ENCODE measurements around the gene SLC10A7. TPM values are rescaled to one million over a fixed set of nuclear protein-coding genes. Genes with fewer than 3 reads are reported as not detected.

SLC10A7 gene
- total and polyA plus RNA-seq, 10 donors: 1.8 to 33.2 (median 18.4) TPM

- intact Hi-C loops (cut with DNase I; ENCODE audit: low total_unique reads): no loop called here
- DNase-seq: no peak
- TF ChIP-seq CTCF (IDR thresholded peaks at IDR 0.05 in 8 of 11, conservative IDR thresholded peaks at IDR 0.05 in 3 of 11): no peak
- TF ChIP-seq POLR2AphosphoS5 (IDR thresholded peaks at IDR 0.05): no peak
- WGBS, 5 donors: 51 to 61% (median 52%) methylated on average over 3 of the region's 3 CpGs
- Histone ChIP-seq H3K9me3 (peaks cover 4 to 16% (median 10%) of the 10 kb centered on the region in 8 donors), H3K27ac (no peak overlapping the region), H3K4me3 (no peak overlapping the region), H3K36me3 (peaks cover 0 to 19% (median 3%) of the 10 kb centered on the region in 6 donors), H3K27me3 (replicated peaks in 1 of 7) (no peaks in the 10 kb centered on the region), H3K4me1 (peaks cover 0 to 11% (median 0%) of the 10 kb centered on the region in 6 donors)
These were observed 33.1 kb downstream of the SLC10A7 start for GRCh38 chr4:146488495-146489174.

GRCh38 chr4:146486565-146486964 is 35.2 kb downstream of the SLC10A7 start:
- H3K4me1 ChIP-seq: peaks cover 0 to 11% (median 0%) of the 10 kb centered on the region in 6 donors
- TF ChIP-seq POLR2A (IDR thresholded peaks at IDR 0.05): no peak
- TF ChIP-seq POLR2AphosphoS5 (IDR thresholded peaks at IDR 0.05): no peak
- TF ChIP-seq CTCF (IDR thresholded peaks at IDR 0.05 in 8 of 11, conservative IDR thresholded peaks at IDR 0.05 in 3 of 11): no peak
- WGBS, 5 donors: 72 to 82% (median 80%) methylated on average over 1 of the region's 1 CpG
- no peak overlapping the region for H3K27ac ChIP-seq
- peaks cover 4 to 37% (median 30%) of the 10 kb centered on the region in 8 donors for H3K9me3 ChIP-seq
- no peak for DNase-seq
- no peaks in the 10 kb centered on the region for H3K27me3 ChIP-seq (replicated peaks in 1 of 7)
- peaks cover 0 to 32% (median 3%) of the 10 kb centered on the region in 6 donors for H3K36me3 ChIP-seq
- intact Hi-C loops (cut with DNase I; ENCODE audit: low total_unique reads): no loop called here
- no peak overlapping the region for H3K4me3 ChIP-seq

- intact Hi-C loops (cut with DNase I; ENCODE audit: low total_unique reads): no loop called here
These were observed 35.8 kb downstream of the SLC10A7 start for GRCh38 chr4:146485968-146486367.

More at GRCh38 chr4:146485968-146486367, 35.8 kb downstream of the SLC10A7 start:
- no peak for DNase-seq
- TF ChIP-seq CTCF (IDR thresholded peaks at IDR 0.05 in 8 of 11, conservative IDR thresholded peaks at IDR 0.05 in 3 of 11) (no peak), POLR2AphosphoS5 (IDR thresholded peaks at IDR 0.05) (no peak), POLR2A (IDR thresholded peaks at IDR 0.05) (no peak)
- no peaks in the 10 kb centered on the region for H3K27me3 ChIP-seq (replicated peaks in 1 of 7)
- H3K9me3 ChIP-seq: peaks cover 4 to 41% (median 33%) of the 10 kb centered on the region in 8 donors
- H3K36me3 ChIP-seq: peaks cover 0 to 37% (median 3%) of the 10 kb centered on the region in 6 donors
- no peak overlapping the region for H3K4me3 ChIP-seq
- peaks cover 0 to 11% (median 0%) of the 10 kb centered on the region in 6 donors for H3K4me1 ChIP-seq
- H3K27ac ChIP-seq: no peak overlapping the region
